Transverse colon (tissue), 4 donors: ENCODE data around the gene SCG2. TPM values are rescaled to one million over a fixed set of nuclear protein-coding genes. Genes with fewer than 3 reads are reported as not detected.

ENCODE experiments used
- DNase-seq: peaks from one replicate; pipeline ENCODE4 v3.0.0-alpha.2; 2019
- H3K27ac ChIP-seq, 4 donors: fragments of 200-600 bp; sonication (generic); 2 replicates each; pipeline ENCODE4 v1.5.1; 2016 to 2018; ENCODE audit warnings: inconsistent platforms in 4 of 4
- H3K27me3 ChIP-seq: fragments of 200-600 bp; sonication (generic); 2 replicates; pipeline ENCODE4 v1.5.1; 2017; ENCODE audit warnings: inconsistent platforms
- H3K36me3 ChIP-seq, 4 donors: fragments of 200-600 bp; sonication (generic); 2 replicates each; pipeline ENCODE4 v1.5.1; 2017 to 2019; ENCODE audit warnings: inconsistent platforms in 4 of 4
- H3K4me1 ChIP-seq, 4 donors: fragments of 200-600 bp; sonication (generic); 2 replicates each; pipeline ENCODE4 v1.5.1; 2017 to 2020; ENCODE audit warnings: inconsistent platforms in 4 of 4
- H3K4me3 ChIP-seq, 4 donors: fragments of 200-600 bp; sonication (generic); 1 replicate in 1 of 4; 2 replicates in 3 of 4; pipeline versions ENCODE4 v1.5.1 to v1.6.1; 2017 to 2019; ENCODE audit warnings: inconsistent platforms in 4 of 4
- H3K9me3 ChIP-seq, 2 donors: fragments of 200-600 bp; sonication (generic); 2 replicates each; pipeline ENCODE4 v1.5.1; 2017 to 2019; ENCODE audit warnings: inconsistent platforms in 2 of 2
- EP300 ChIP-seq: sonication (generic); formaldehyde crosslinking; IDR thresholded peaks from one replicate; pipeline ENCODE4 v1.6.1; 2017; ENCODE audit warnings: antibody characterized with exemption, low read depth
- POLR2A ChIP-seq: fragments of 450-650 bp; IDR thresholded peaks from one replicate; pipeline ENCODE4 v1.6.1; 2016; ENCODE audit warnings: antibody characterized with exemption, mild to moderate bottlenecking, moderate library complexity
- POLR2AphosphoS5 ChIP-seq, 3 donors: sonication (generic); formaldehyde crosslinking; IDR thresholded peaks; one replicate each; pipeline ENCODE4 v1.6.1; 2016; ENCODE audit warnings: antibody characterized with exemption in 3 of 3
- WGBS, 2 donors: methylation state at CpG; one replicate each; pipeline ENCODE4 v1.1.5; 2018; ENCODE audit warnings: low coverage in 1 of 2; 5-methylcytosine and 5-hydroxymethylcytosine counted together
- in situ Hi-C, 4 donors: fragments of 200-750 bp; cut with MboI; loops; one replicate each; pipeline versions ENCODE4 v1.15.0 to v1.15.1; 2017; ENCODE audit warnings: low sequenced_read_pairs in 3 of 4, low pct_ligation_motif_present in 1 of 4, low pct_unique_long_range_greater_than_20kb in 1 of 4
- intact Hi-C: fragments of 100-400 bp; cut with DNase I; formaldehyde crosslinking; loops from one replicate; pipeline ENCODE4 v1.15.1; 2023; ENCODE audit warnings: low total_unique reads
- total RNA-seq, 4 donors: library from RNA; depleted of rRNA; stranded (reverse); fragments of >200 nt; gene quantifications; one replicate each; pipeline ENCODE4 v1.1.0, GENCODE V29; 2016
- TF ChIP-seq, protein P1 (sequence below), 5 experiments: fragments of 200-600 bp in 3 of 5; fragments of 450-650 bp in 2 of 5; sonication (generic) in 3 of 5; IDR thresholded peaks; 1 replicate in 2 of 5; 2 replicates in 3 of 5; pipeline ENCODE4 v1.5.1; 2016 to 2017; ENCODE audit warnings: antibody characterized with exemption in 5 of 5, inconsistent platforms in 3 of 5, mild to moderate bottlenecking in 2 of 5, moderate library complexity in 1 of 5

The SCG2 gene
- total RNA-seq, 4 donors from 2014 or later: 0.37 to 9.6 (median 4.5) TPM

DNA sequence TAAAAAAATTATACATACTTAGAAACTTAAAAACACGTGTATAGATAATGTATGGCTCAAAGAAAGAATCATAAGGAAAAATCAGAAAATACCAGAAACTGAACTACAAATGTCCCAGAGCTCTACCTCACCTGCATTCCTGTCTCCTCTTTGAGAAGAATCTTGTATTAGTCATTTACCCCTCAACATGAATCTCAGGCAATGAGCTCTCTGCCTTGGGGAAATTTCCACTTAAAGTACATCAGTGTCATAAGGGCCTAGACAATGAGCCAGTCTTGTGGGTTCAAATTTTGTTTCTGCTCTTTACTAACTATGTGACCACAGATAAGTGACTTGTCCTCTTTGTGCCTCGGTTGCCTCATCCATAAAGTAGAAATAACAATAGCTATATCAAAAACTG lies 40.1 kb downstream of the SCG2 start:
- TF ChIP-seq, protein P1, sequence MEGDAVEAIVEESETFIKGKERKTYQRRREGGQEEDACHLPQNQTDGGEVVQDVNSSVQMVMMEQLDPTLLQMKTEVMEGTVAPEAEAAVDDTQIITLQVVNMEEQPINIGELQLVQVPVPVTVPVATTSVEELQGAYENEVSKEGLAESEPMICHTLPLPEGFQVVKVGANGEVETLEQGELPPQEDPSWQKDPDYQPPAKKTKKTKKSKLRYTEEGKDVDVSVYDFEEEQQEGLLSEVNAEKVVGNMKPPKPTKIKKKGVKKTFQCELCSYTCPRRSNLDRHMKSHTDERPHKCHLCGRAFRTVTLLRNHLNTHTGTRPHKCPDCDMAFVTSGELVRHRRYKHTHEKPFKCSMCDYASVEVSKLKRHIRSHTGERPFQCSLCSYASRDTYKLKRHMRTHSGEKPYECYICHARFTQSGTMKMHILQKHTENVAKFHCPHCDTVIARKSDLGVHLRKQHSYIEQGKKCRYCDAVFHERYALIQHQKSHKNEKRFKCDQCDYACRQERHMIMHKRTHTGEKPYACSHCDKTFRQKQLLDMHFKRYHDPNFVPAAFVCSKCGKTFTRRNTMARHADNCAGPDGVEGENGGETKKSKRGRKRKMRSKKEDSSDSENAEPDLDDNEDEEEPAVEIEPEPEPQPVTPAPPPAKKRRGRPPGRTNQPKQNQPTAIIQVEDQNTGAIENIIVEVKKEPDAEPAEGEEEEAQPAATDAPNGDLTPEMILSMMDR (IDR thresholded peaks at IDR 0.05): no peak
- TF ChIP-seq POLR2AphosphoS5 (IDR thresholded peaks at IDR 0.05): no peak
- intact Hi-C loops: loop anchor here (10.0 kb wide), 1 partner anchor 1423 kb away; no protein-coding TSS in a partner anchor

DNA sequence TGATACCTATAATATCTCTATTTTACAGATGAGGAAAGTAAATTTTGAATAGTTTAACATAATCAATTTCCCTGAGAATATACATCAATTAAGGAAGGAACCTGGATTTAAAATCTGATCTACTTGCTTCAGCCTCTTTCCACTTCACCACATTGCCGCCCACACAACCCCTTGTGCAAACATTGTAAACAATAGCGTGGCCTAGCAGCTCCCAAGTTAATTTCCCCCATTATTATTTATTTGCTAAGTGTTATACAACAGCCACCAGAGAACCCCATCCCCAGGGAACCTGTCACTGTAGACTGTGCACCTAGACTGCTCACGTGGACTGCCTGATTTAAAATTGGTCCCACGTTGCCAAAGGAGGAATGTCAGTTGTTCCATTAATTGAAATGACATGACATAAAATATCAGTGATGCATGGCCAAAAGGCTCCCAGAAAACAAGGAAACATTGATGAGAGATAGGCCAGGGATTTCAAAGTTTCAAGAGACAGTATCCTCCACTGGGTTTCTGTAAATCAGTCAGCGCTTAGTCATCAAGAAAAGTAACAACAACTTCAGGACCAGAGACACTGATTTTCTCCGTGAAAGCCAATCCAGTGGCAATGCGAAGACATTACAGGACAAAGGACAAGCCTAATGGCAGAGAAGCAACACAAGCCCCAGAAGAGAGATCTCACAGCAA lies 41.3 kb downstream of the SCG2 start:
- H3K27ac ChIP-seq: no peak overlapping the region
- no peaks in the 10 kb centered on the region for H3K4me1 ChIP-seq
- TF ChIP-seq EP300 (no peak), POLR2A (no peak), POLR2AphosphoS5 (IDR thresholded peaks at IDR 0.05) (no peak)
- TF ChIP-seq, protein P1 (IDR thresholded peaks at IDR 0.05): no peak

More for the DNA sequence above, 40.1 kb downstream of the SCG2 start:
- in situ Hi-C loops: no loop called here
- no peaks in the 10 kb centered on the region for H3K9me3 ChIP-seq
- 77 to 92% methylated on average over 2 of the region's 2 CpGs for WGBS, 2 donors
- no peak overlapping the region for H3K27ac ChIP-seq
- no peak for DNase-seq
- H3K4me1 ChIP-seq: no peaks in the 10 kb centered on the region
- H3K27me3 ChIP-seq: no peaks in the 10 kb centered on the region
- H3K36me3 ChIP-seq: no peaks in the 10 kb centered on the region
- H3K4me3 ChIP-seq: no peak overlapping the region

DNA sequence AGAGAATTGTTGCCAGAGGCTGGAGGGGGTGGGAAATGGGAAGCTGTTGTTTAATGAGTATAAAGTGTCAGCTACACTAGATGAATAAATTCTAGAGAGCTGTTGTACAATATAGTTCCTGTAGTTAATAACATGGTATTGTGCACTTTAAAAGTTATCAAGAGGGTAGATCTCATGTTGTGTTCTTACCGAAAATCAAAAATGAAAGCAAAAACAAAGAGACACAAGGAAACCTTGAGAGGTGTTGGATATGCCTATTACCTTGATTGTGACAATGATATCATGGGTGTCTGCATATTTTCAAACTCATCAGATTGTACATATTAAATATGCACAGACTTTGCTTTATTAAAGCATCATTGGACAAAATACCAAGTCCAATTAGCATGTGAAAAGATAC lies 43.2 kb downstream of the SCG2 start:
- no peak for DNase-seq
- Histone ChIP-seq H3K36me3 (no peaks in the 10 kb centered on the region), H3K9me3 (no peaks in the 10 kb centered on the region), H3K27me3 (no peaks in the 10 kb centered on the region), H3K4me3 (no peak overlapping the region), H3K4me1 (no peaks in the 10 kb centered on the region), H3K27ac (no peak overlapping the region)
- WGBS, 2 donors: 22 to 36% methylated on average over 1 of the region's 1 CpG
- TF ChIP-seq POLR2A (no peak), EP300 (no peak), POLR2AphosphoS5 (IDR thresholded peaks at IDR 0.05) (no peak)
- TF ChIP-seq, protein P1 (IDR thresholded peaks at IDR 0.05): no peak
- intact Hi-C loops: no loop called here
- in situ Hi-C loops: no loop called here

More for the DNA sequence above, 41.3 kb downstream of the SCG2 start:
- WGBS, 2 donors: 70 to 72% methylated on average over 7 of the region's 7 CpGs
- no peaks in the 10 kb centered on the region for H3K27me3 ChIP-seq
- DNase-seq: no peak
- no peaks in the 10 kb centered on the region for H3K9me3 ChIP-seq
- in situ Hi-C loops: no loop called here
- no peak overlapping the region for H3K4me3 ChIP-seq
- H3K36me3 ChIP-seq: no peaks in the 10 kb centered on the region
- intact Hi-C loops: loop anchor here (10.0 kb wide), 1 partner anchor 1424 kb away; no protein-coding TSS in a partner anchor

DNA sequence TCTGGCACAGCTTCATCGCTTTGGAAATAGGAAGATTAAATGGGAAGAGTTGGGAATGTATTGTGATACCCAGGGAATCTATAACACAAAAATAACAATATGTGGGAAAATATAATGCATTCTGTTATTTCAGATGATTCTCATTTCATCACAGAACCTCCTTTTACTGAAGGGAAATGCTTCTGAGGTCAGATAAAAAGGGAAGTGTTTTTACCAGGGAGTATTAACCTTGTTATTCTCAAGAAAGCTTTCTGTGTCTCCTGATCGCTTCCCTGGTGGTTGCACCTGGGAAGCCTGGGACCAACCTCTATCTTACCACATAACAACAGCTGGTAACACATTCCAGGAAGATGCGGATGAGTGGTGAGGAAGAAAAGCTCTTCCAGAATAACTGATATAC lies 47.2 kb downstream of the SCG2 start:
- in situ Hi-C loops (no loop called here), intact Hi-C loops (no loop called here)
- no peaks in the 10 kb centered on the region for H3K9me3 ChIP-seq
- no peaks in the 10 kb centered on the region for H3K27me3 ChIP-seq
- no peak for DNase-seq
- H3K36me3 ChIP-seq: no peaks in the 10 kb centered on the region
- no peak overlapping the region for H3K27ac ChIP-seq
- no peaks in the 10 kb centered on the region for H3K4me1 ChIP-seq
- TF ChIP-seq EP300 (no peak), POLR2AphosphoS5 (IDR thresholded peaks at IDR 0.05) (no peak), POLR2A (no peak)
- TF ChIP-seq, protein P1 (IDR thresholded peaks at IDR 0.05): no peak
- no peak overlapping the region for H3K4me3 ChIP-seq
- 73 to 88% methylated on average over 3 of the region's 3 CpGs for WGBS, 2 donors
